K562 treated with DMSO at 1 percent for 12 hours (cell line): ENCODE measurements around the gene CLIC5. TPM values are rescaled to one million over a fixed set of nuclear protein-coding genes. Genes with fewer than 3 reads are reported as not detected.

Source experiments
- total RNA-seq: library from RNA; unstranded; fragments of 300-600 nt; gene quantifications from 2 replicates; pipeline ENCODE4 v1.2.3, GENCODE V29; 2022; ENCODE audit not compliant: insufficient read depth

Gene CLIC5
- total RNA-seq: not detected in 2 replicates

GRCh38 chr6:46015119-46015968, at the start of gene CLIC5:
CLIC5 (minus strand) TSS chr6:46015860; CDS start chr6:46015542, 318 bp downstream.

Other genes starting within 250 kb of the CLIC5 start
- gene ENPP4, start 114.1 kb upstream of the CLIC5 start, total RNA-seq: not detected in 2 replicates
- not detected in 2 replicates for gene ENPP5, start 155.1 kb upstream of the CLIC5 start, total RNA-seq